Endothelial cell of umbilical vein (primary cell): ENCODE data around the gene FAM13C. TPM values are rescaled to one million over a fixed set of nuclear protein-coding genes. Genes with fewer than 3 reads are reported as not detected.

Experiments used
- BruUV-seq: library from RNA; stranded (reverse); fragments of 400-500 nt; replicated peaks from 2 replicates; lab custom pipeline; 2021; lab: Mats Ljungman, UMichigan
- CTCF ChIA-PET: fragments of 300-600, 350-600 bp; sonication (Branson Sonifier 250); formaldehyde crosslinking; loops from one replicate; lab custom pipeline; 2021; ENCODE audit warnings: antibody characterized with exemption, inconsistent platforms; lab: Charles Lee
- POLR2A ChIA-PET: fragments of 300-600, 350-600 bp; sonication (Branson Sonifier 250); formaldehyde crosslinking; loops from one replicate; lab custom pipeline; 2021; ENCODE audit warnings: antibody characterized with exemption, inconsistent platforms; lab: Charles Lee
- DNase-seq: peaks from one replicate; pipeline ENCODE4 v3.0.0-alpha.2; 2011; ENCODE audit warnings: low read depth, low spot score
- FAIRE-seq: peaks from 2 replicates; lab custom pipeline; 2011; peaks lifted over from hg19 to GRCh38; lab: Jason Lieb, UNC
- H2AFZ ChIP-seq: 2 replicates; pipeline ENCODE4 v1.6.0; 2012; ENCODE audit warnings: low read depth, low read length, control low read depth, inconsistent platforms
- H3K27ac ChIP-seq: 2 replicates; pipeline ENCODE4 v1.5.1; 2011; ENCODE audit warnings: low read depth, mild to moderate bottlenecking, control low read depth, low read length, moderate library complexity; ENCODE audit not compliant: insufficient read depth
- H3K27me3 ChIP-seq, 2 experiments: 2 replicates each; pipeline versions ENCODE4 v1.6.0 to v1.6.1; 2011; ENCODE audit warnings: low read length in 2 of 2, mixed read lengths in 1 of 2; ENCODE audit not compliant: control insufficient read depth in 2 of 2, insufficient read depth in 2 of 2
- H3K36me3 ChIP-seq, 2 experiments: 2 replicates in 1 of 2; 3 replicates in 1 of 2; pipeline ENCODE4 v1.5.1; 2011; ENCODE audit warnings: low read length in 2 of 2, mild to moderate bottlenecking in 1 of 2, moderate library complexity in 1 of 2; ENCODE audit not compliant: control insufficient read depth in 2 of 2, insufficient read depth in 2 of 2; ENCODE audit errors: extremely low read depth in 1 of 2
- H3K4me1 ChIP-seq: 3 replicates; pipeline ENCODE4 v1.5.1; 2011; ENCODE audit warnings: mild to moderate bottlenecking, low read length; ENCODE audit not compliant: control insufficient read depth, insufficient read depth; ENCODE audit errors: extremely low read depth
- H3K4me2 ChIP-seq: 2 replicates; pipeline ENCODE4 v1.6.1; 2011; ENCODE audit warnings: low read length, control low read depth, mixed read lengths; ENCODE audit not compliant: insufficient read depth
- H3K4me3 ChIP-seq, 3 experiments: fragments of 200-600 bp in 1 of 3; sonication (generic), shearing (Covaris generic) in 1 of 3; replicated peaks in 1 of 3; 2 replicates each; pipeline ENCODE4 v1.5.1; 2011 to 2016; ENCODE audit warnings: control low read depth in 3 of 3, low read length in 3 of 3, mild to moderate bottlenecking in 2 of 3, inconsistent platforms in 1 of 3, low read depth in 1 of 3, moderate library complexity in 1 of 3; ENCODE audit not compliant: insufficient read depth in 1 of 3
- H3K79me2 ChIP-seq: 2 replicates; pipeline ENCODE4 v1.6.0; 2012; ENCODE audit warnings: low read length, inconsistent platforms; ENCODE audit not compliant: control insufficient read depth, insufficient read depth
- H3K9ac ChIP-seq: replicated peaks from 2 replicates; pipeline ENCODE3; 2011; ENCODE audit warnings: low read length, control low read depth; ENCODE audit not compliant: insufficient read depth; ENCODE audit errors: extremely low read depth
- H3K9me1 ChIP-seq: replicated peaks from 3 replicates; pipeline ENCODE4 v1.6.0; 2011; ENCODE audit warnings: mild to moderate bottlenecking, low read length; ENCODE audit not compliant: control insufficient read depth, insufficient read depth; ENCODE audit errors: extremely low read depth
- H3K9me3 ChIP-seq: replicated peaks from 2 replicates; pipeline ENCODE4 v1.5.1; 2012; ENCODE audit warnings: low read length, inconsistent platforms; ENCODE audit not compliant: control insufficient read depth, insufficient read depth
- H4K20me1 ChIP-seq: replicated peaks from 2 replicates; pipeline ENCODE3; 2011; ENCODE audit warnings: mild to moderate bottlenecking, low read length; ENCODE audit not compliant: control insufficient read depth, insufficient read depth; ENCODE audit errors: extremely low read depth
- EZH2 ChIP-seq: IDR thresholded peaks from 2 replicates; pipeline ENCODE4 v1.6.1; 2012; ENCODE audit warnings: borderline replicate concordance, low read depth, mild to moderate bottlenecking, moderate library complexity, low read length, inconsistent platforms; ENCODE audit not compliant: severe bottlenecking
- FOS ChIP-seq: IDR thresholded peaks from 2 replicates; pipeline ENCODE4 v1.6.1; 2011; ENCODE audit warnings: mild to moderate bottlenecking, low read length, moderate library complexity, borderline replicate concordance; ENCODE audit not compliant: insufficient read depth
- GATA2 ChIP-seq: IDR thresholded peaks from 2 replicates; pipeline ENCODE4 v1.7.0; 2011; ENCODE audit warnings: low read depth, mild to moderate bottlenecking, moderate library complexity, mixed read lengths, low read length; ENCODE audit not compliant: insufficient read length, insufficient read depth
- JUN ChIP-seq: IDR thresholded peaks from 2 replicates; pipeline ENCODE4 v1.6.1; 2011; ENCODE audit warnings: borderline replicate concordance, low read depth; ENCODE audit not compliant: insufficient read length, insufficient read depth
- MAX ChIP-seq: IDR thresholded peaks from 2 replicates; pipeline ENCODE4 v1.6.1; 2011; ENCODE audit not compliant: insufficient read depth, insufficient read length
- MYC ChIP-seq: IDR thresholded peaks from one replicate; pipeline ENCODE4 v1.6.1; 2011; ENCODE audit warnings: mild to moderate bottlenecking, low read depth, low read length
- POLR2A ChIP-seq: IDR thresholded peaks from 2 replicates; pipeline ENCODE4 v1.6.1; 2012; ENCODE audit warnings: low read depth, mild to moderate bottlenecking, control low read depth, low read length
- POLR2AphosphoS5 ChIP-seq: IDR thresholded peaks from 2 replicates; pipeline ENCODE4 v1.6.1; 2012; ENCODE audit warnings: low read depth, mild to moderate bottlenecking, control low read depth, low read length, moderate library complexity; ENCODE audit not compliant: insufficient read depth
- dilution Hi-C: fragments of 300-500 bp; cut with MboI; formaldehyde crosslinking; loops from one replicate; pipeline ENCODE4 v1.15.0; 2019; ENCODE audit warnings: low sequenced_read_pairs; ENCODE audit not compliant: extremely low pct_ligation_motif_present
- intact Hi-C: fragments of 100-400 bp; cut with micrococcal nuclease; formaldehyde crosslinking; loops from one replicate; pipeline ENCODE4 v1.10.0; 2022
- polyA plus RNA-seq, 4 experiments: library from polyadenylated mRNA; depleted of rRNA in 3 of 4; stranded (reverse) in 3 of 4; unstranded in 1 of 4; fragments of >200 nt; gene quantifications; 2 replicates each; pipeline versions ENCODE4 v1.2.1 to v1.2.3, GENCODE V29; 2011 to 2012; ENCODE audit warnings: missing spikeins in 1 of 4
- total RNA-seq: library from RNA; stranded (reverse); gene quantifications from 2 replicates; pipeline ENCODE4 v1.2.3, GENCODE V29; 2021
- TF ChIP-seq, protein P1 (sequence below), 2 donors: IDR thresholded peaks; 1 replicate in 1 of 2; 2 replicates in 1 of 2; pipeline ENCODE4 v1.5.1; 2011; ENCODE audit warnings: low read length in 2 of 2, mild to moderate bottlenecking in 2 of 2, moderate library complexity in 2 of 2, control low read depth in 1 of 2, inconsistent platforms in 1 of 2, low read depth in 1 of 2; ENCODE audit not compliant: insufficient read depth in 1 of 2; ENCODE audit errors: extremely low read depth in 1 of 2

The FAM13C gene
- total and polyA plus RNA-seq, 2 donors (not counting 3 experiments of a cell fraction or from before 2014, with no cell fraction given), result 0.03 TPM; not detected in 1

- Histone ChIP-seq H3K27me3 (no peaks in the 10 kb centered on the region), H3K9me3 (no peaks in the 10 kb centered on the region), H3K9me1 (no peaks in the 10 kb centered on the region), H3K4me2 (no peak overlapping the region), H3K36me3 (no peaks in the 10 kb centered on the region), H3K4me1 (no peaks in the 10 kb centered on the region), H4K20me1 (no peaks in the 10 kb centered on the region), H3K27ac (no peak overlapping the region), H3K9ac (no peak overlapping the region), H3K79me2 (no peaks in the 10 kb centered on the region), H3K4me3 (no peak overlapping the region), H2AFZ (no peak overlapping the region)
- TF ChIP-seq, protein P1, sequence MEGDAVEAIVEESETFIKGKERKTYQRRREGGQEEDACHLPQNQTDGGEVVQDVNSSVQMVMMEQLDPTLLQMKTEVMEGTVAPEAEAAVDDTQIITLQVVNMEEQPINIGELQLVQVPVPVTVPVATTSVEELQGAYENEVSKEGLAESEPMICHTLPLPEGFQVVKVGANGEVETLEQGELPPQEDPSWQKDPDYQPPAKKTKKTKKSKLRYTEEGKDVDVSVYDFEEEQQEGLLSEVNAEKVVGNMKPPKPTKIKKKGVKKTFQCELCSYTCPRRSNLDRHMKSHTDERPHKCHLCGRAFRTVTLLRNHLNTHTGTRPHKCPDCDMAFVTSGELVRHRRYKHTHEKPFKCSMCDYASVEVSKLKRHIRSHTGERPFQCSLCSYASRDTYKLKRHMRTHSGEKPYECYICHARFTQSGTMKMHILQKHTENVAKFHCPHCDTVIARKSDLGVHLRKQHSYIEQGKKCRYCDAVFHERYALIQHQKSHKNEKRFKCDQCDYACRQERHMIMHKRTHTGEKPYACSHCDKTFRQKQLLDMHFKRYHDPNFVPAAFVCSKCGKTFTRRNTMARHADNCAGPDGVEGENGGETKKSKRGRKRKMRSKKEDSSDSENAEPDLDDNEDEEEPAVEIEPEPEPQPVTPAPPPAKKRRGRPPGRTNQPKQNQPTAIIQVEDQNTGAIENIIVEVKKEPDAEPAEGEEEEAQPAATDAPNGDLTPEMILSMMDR (IDR thresholded peaks at IDR 0.05; ENCODE audit: extremely low read depth in 1 of 2, insufficient read depth in 1 of 2, low read depth in 1 of 2, low read length in 2 of 2), result no peak
- TF ChIP-seq MAX (no peak), POLR2AphosphoS5 (no peak), POLR2A (no peak), GATA2 (no peak), JUN (no peak), MYC (no peak), EZH2 (no peak), FOS (no peak)
- no peak for DNase-seq
- FAIRE-seq, result no peak
- dilution Hi-C loops, result no loop called here
- intact Hi-C loops, result no loop called here
- ChIA-PET POLR2A (no interaction called here), CTCF (no interaction called here)
- no TSS peak for BruUV-seq
Measured at GRCh38 chr10:59216178-59216869, 146.0 kb downstream of the FAM13C start.
